ENCODE measurements around the gene NEURL1. TPM values are rescaled to one million over a fixed set of nuclear protein-coding genes. Genes with fewer than 3 reads are reported as not detected.

The NEURL1 gene
- total RNA-seq, 1 donor from 2014 or later: 1.3 TPM

GRCh38 chr10:103542764-103543616 is 49.5 kb downstream of the NEURL1 start:
- Histone ChIP-seq H3K27me3 (ENCODE audit: control insufficient read depth, insufficient read depth, low read length) (no peaks in the 10 kb centered on the region), H3K36me3 (ENCODE audit: control insufficient read depth, insufficient read depth, low read length) (no peaks in the 10 kb centered on the region), H3K4me3 (ENCODE audit: low read depth, low read length) (no peak overlapping the region)
- no peak for DNase-seq (ENCODE audit: low read depth)
- TF ChIP-seq CTCF (IDR thresholded peaks at IDR 0.05; ENCODE audit: insufficient read depth, low read length, poor library complexity, severe bottlenecking): peak; percentile 67

GRCh38 chr10:103543617-103544525 is 50.4 kb downstream of the NEURL1 start:
- no peaks in the 10 kb centered on the region for H3K36me3 ChIP-seq (ENCODE audit: control insufficient read depth, insufficient read depth, low read length)
- H3K27me3 ChIP-seq (ENCODE audit: control insufficient read depth, insufficient read depth, low read length): no peaks in the 10 kb centered on the region
- no peak for DNase-seq (ENCODE audit: low read depth)
- no peak overlapping the region for H3K4me3 ChIP-seq (ENCODE audit: low read depth, low read length)
- TF ChIP-seq CTCF (IDR thresholded peaks at IDR 0.05; ENCODE audit: insufficient read depth, low read length, poor library complexity, severe bottlenecking): no peak

- no peak overlapping the region for H3K4me3 ChIP-seq (ENCODE audit: low read depth, low read length)
- DNase-seq (ENCODE audit: low read depth): no peak
- TF ChIP-seq CTCF (IDR thresholded peaks at IDR 0.05; ENCODE audit: insufficient read depth, low read length, poor library complexity, severe bottlenecking): no peak
- no peaks in the 10 kb centered on the region for H3K36me3 ChIP-seq (ENCODE audit: control insufficient read depth, insufficient read depth, low read length)
- H3K27me3 ChIP-seq (ENCODE audit: control insufficient read depth, insufficient read depth, low read length): no peaks in the 10 kb centered on the region
These were observed 51.3 kb downstream of the NEURL1 start for GRCh38 chr10:103544657-103545310.

- Histone ChIP-seq H3K36me3 (ENCODE audit: control insufficient read depth, insufficient read depth, low read length) (no peaks in the 10 kb centered on the region), H3K27me3 (ENCODE audit: control insufficient read depth, insufficient read depth, low read length) (peaks cover 3% of the 10 kb centered on the region), H3K4me3 (ENCODE audit: low read depth, low read length) (no peak overlapping the region)
- DNase-seq (ENCODE audit: low read depth): no peak
- no peak for TF ChIP-seq CTCF (IDR thresholded peaks at IDR 0.05; ENCODE audit: insufficient read depth, low read length, poor library complexity, severe bottlenecking)
These were observed 51.9 kb downstream of the NEURL1 start for GRCh38 chr10:103545366-103545765.

- peaks cover 4% of the 10 kb centered on the region for H3K27me3 ChIP-seq (ENCODE audit: control insufficient read depth, insufficient read depth, low read length)
- no peak for DNase-seq (ENCODE audit: low read depth)
These were observed 52.3 kb downstream of the NEURL1 start for GRCh38 chr10:103545771-103546281.

More at GRCh38 chr10:103545771-103546281, 52.3 kb downstream of the NEURL1 start:
- Histone ChIP-seq H3K4me3 (ENCODE audit: low read depth, low read length) (no peak overlapping the region), H3K36me3 (ENCODE audit: control insufficient read depth, insufficient read depth, low read length) (no peaks in the 10 kb centered on the region)
- TF ChIP-seq CTCF (IDR thresholded peaks at IDR 0.05; ENCODE audit: insufficient read depth, low read length, poor library complexity, severe bottlenecking): no peak
